ENCODE data around the gene PVRIG.
"Not testable (repeated sequence)": the region's sequence is repeated elsewhere in the genome, so short reads cannot be mapped to it uniquely, and the experiment has no call there.

The PVRIG gene

DNA sequence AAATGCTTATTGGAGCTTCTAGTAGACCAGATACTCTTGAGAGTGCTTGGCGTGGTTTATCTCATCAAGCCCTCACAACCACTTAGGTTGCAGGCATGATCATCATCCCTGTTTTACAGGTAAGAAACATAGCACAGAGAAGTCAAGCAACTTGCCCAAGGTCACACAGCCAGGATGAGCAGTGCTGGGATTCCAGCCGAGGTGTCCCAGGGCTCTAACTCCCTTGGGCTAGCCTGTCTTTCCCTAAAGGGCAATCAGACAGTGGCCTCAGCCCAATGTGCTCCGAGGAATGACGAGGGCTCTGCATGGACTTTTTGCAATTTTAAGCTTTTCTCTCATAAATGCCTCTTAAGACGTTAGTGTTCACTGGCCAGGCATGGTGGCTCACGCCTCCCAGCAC lies 47.9 kb downstream of the PVRIG start:
- Histone ChIP-seq H3K4me1 (ENCODE audit: insufficient read depth, low read length, poor library complexity, severe bottlenecking) (peaks cover 10% of the 10 kb centered on the region), H3K79me2 (ENCODE audit: insufficient read depth, low read length) (peaks cover 32% of the 10 kb centered on the region; the same call in 1 of the 2 replicates)
- TF ChIP-seq, protein P1, sequence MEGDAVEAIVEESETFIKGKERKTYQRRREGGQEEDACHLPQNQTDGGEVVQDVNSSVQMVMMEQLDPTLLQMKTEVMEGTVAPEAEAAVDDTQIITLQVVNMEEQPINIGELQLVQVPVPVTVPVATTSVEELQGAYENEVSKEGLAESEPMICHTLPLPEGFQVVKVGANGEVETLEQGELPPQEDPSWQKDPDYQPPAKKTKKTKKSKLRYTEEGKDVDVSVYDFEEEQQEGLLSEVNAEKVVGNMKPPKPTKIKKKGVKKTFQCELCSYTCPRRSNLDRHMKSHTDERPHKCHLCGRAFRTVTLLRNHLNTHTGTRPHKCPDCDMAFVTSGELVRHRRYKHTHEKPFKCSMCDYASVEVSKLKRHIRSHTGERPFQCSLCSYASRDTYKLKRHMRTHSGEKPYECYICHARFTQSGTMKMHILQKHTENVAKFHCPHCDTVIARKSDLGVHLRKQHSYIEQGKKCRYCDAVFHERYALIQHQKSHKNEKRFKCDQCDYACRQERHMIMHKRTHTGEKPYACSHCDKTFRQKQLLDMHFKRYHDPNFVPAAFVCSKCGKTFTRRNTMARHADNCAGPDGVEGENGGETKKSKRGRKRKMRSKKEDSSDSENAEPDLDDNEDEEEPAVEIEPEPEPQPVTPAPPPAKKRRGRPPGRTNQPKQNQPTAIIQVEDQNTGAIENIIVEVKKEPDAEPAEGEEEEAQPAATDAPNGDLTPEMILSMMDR (conservative IDR thresholded peaks at IDR 0.05; ENCODE audit: low read length): no peak
- no peak for TF ChIP-seq EZH2phosphoT487 (IDR thresholded peaks at IDR 0.05; ENCODE audit: borderline replicate concordance)

DNA sequence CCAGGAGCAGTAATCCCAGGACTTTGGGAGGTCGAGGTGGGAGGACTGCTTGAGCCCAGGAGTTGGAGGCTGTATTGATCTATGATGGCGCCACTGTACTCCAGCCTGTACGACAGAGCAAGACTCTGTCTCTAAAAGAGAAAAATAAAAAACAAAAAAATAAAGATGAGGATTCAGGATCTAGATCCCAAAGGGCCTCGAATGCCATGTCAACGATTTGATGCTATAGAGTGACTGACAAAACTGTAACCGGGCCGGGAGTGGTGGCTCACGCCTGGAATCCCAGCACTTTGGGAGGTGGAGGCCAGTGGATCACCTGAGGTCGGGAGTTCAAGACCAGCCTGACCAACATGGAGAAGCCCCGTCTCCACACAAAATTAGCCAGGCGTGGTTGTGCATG lies 49.1 kb downstream of the PVRIG start:
- H3K36me3 ChIP-seq (ENCODE audit: insufficient read depth, low read length); H3K4me3 ChIP-seq (ENCODE audit: low read length, poor library complexity, severe bottlenecking); H3K9ac ChIP-seq (ENCODE audit: low read depth, low read length, poor library complexity, severe bottlenecking); H3K9me3 ChIP-seq (ENCODE audit: insufficient read depth, low read depth, low read length); H3K9me2 ChIP-seq (replicated peaks; ENCODE audit: low read depth, low read length); H4K20me1 ChIP-seq (ENCODE audit: insufficient read depth, low read length, poor library complexity, severe bottlenecking); H3K27me3 ChIP-seq (ENCODE audit: insufficient read depth, low read length, poor library complexity, severe bottlenecking); H3K4me2 ChIP-seq (ENCODE audit: low read depth, low read length, poor library complexity, severe bottlenecking); H3F3A ChIP-seq (ENCODE audit: low read depth); H2AFZ ChIP-seq (ENCODE audit: low read length): not testable (repeated sequence)
- Histone ChIP-seq H3K79me2 (ENCODE audit: insufficient read depth, low read length) (peaks cover 32% of the 10 kb centered on the region; the same call in 1 of the 2 replicates), H3K4me1 (ENCODE audit: insufficient read depth, low read length, poor library complexity, severe bottlenecking) (peaks cover 10% of the 10 kb centered on the region)

More for the DNA sequence above, 47.9 kb downstream of the PVRIG start:
- H3K4me3 ChIP-seq (ENCODE audit: low read length, poor library complexity, severe bottlenecking): no peak overlapping the region
- no peaks in the 10 kb centered on the region for H3K27me3 ChIP-seq (ENCODE audit: insufficient read depth, low read length, poor library complexity, severe bottlenecking)
- no peak overlapping the region for H3K4me2 ChIP-seq (ENCODE audit: low read depth, low read length, poor library complexity, severe bottlenecking)
- no peaks in the 10 kb centered on the region for H3K9me2 ChIP-seq (replicated peaks; ENCODE audit: low read depth, low read length)
- H3F3A ChIP-seq (ENCODE audit: low read depth): no peaks in the 10 kb centered on the region
- no peak overlapping the region for H3K9ac ChIP-seq (ENCODE audit: low read depth, low read length, poor library complexity, severe bottlenecking)
- no peaks in the 10 kb centered on the region for H3K9me3 ChIP-seq (ENCODE audit: insufficient read depth, low read depth, low read length)
- no peak overlapping the region for H2AFZ ChIP-seq (ENCODE audit: low read length)
- H4K20me1 ChIP-seq (ENCODE audit: insufficient read depth, low read length, poor library complexity, severe bottlenecking): no peaks in the 10 kb centered on the region
- no peaks in the 10 kb centered on the region for H3K36me3 ChIP-seq (ENCODE audit: insufficient read depth, low read length)

DNA sequence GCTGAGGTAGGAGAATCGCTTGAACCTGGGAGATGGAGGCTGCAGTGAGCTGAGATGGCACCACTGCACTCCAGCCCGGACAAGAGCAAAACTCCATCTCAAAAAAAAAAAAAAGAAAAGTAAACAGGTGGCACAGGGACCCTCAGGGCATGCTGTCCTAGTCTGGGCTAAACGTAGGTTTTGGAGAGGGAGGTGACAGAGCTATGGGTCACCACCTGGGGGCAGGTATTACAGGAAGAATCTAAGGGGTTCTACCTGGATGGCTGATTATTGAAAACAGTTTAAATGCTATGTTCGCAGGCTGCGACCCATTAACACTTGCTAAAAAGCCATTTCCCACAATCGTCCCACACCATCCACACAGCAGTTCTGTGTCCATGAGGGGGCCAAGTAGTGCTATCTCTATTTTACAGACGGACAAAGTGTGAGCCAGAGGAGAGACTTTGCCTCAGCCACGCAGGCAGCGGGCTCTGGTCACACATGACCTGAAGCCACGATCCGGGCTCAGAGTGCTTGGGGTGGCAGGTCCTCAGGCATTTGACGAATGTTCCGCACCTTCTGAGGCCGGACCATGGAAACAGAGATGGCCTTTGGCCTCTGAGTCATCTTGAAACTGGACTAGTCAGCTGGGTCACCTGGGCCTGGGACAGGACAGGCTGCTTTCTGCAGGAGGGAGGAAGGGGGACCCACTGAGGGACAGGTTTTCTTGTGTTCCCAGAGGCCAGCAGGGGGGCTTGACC lies 49.7 kb downstream of the PVRIG start:
- H3K27me3 ChIP-seq (ENCODE audit: insufficient read depth, low read length, poor library complexity, severe bottlenecking); H3K36me3 ChIP-seq (ENCODE audit: insufficient read depth, low read length); H2AFZ ChIP-seq (ENCODE audit: low read length); H3K9me3 ChIP-seq (ENCODE audit: insufficient read depth, low read depth, low read length); H3K9ac ChIP-seq (ENCODE audit: low read depth, low read length, poor library complexity, severe bottlenecking); H3F3A ChIP-seq (ENCODE audit: low read depth); H3K9me2 ChIP-seq (replicated peaks; ENCODE audit: low read depth, low read length); H4K20me1 ChIP-seq (ENCODE audit: insufficient read depth, low read length, poor library complexity, severe bottlenecking): not testable (repeated sequence)
- Histone ChIP-seq H3K4me1 (ENCODE audit: insufficient read depth, low read length, poor library complexity, severe bottlenecking) (peaks cover 10% of the 10 kb centered on the region), H3K4me3 (ENCODE audit: low read length, poor library complexity, severe bottlenecking) (peak overlapping the region; percentile 13), H3K4me2 (ENCODE audit: low read depth, low read length, poor library complexity, severe bottlenecking) (peak overlapping the region; percentile 79), H3K79me2 (ENCODE audit: insufficient read depth, low read length) (peaks cover 32% of the 10 kb centered on the region; the same call in 1 of the 2 replicates)

DNA sequence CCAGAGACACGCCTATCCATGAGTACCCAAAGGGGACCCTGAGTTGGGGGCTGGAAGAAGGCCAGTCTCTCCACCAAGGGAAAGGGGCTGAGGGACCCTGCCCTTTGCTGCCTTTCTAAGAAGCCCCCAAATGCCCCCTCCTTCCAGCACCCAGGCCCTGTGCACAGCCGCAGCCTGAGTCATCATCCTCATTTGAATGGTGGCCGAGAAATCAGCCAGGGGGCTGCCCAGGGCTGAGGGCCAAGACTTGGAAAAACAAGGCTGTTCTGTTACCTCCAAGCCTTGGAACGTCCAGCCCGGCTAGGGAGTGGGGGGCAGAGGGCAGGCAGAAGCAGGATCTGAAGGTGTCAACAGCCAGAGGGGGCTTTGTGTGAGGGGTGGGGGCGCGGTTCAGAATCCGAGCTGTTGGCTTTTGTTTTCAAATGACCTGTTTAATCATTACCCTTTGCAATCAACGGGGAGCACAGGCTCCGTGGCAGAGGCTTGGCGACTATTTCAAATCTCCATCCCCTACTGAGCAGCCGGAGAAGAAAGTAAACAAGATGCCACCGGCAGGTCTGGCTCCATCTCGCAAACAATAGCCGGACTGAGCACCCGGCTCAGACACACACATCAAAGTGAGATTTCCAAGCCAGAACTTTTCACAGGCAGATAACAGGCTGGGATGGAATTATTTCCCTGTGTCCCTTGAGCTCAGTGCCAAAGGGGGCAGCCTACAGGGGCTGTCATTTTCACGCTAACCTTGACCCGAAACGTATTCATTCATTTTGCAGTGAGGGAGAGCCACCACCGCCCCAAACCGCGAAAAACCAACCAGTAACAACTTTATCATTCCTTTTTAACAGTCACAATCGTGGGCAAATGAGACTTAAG lies 50.5 kb downstream of the PVRIG start:
- H4K20me1 ChIP-seq (ENCODE audit: insufficient read depth, low read length, poor library complexity, severe bottlenecking); H3K27me3 ChIP-seq (ENCODE audit: insufficient read depth, low read length, poor library complexity, severe bottlenecking); H3F3A ChIP-seq (ENCODE audit: low read depth); H3K9me3 ChIP-seq (ENCODE audit: insufficient read depth, low read depth, low read length); H3K36me3 ChIP-seq (ENCODE audit: insufficient read depth, low read length); H2AFZ ChIP-seq (ENCODE audit: low read length); H3K9me2 ChIP-seq (replicated peaks; ENCODE audit: low read depth, low read length): not testable (repeated sequence)
- Histone ChIP-seq H3K79me2 (ENCODE audit: insufficient read depth, low read length) (peaks cover 32% of the 10 kb centered on the region; the same call in 1 of the 2 replicates), H3K4me1 (ENCODE audit: insufficient read depth, low read length, poor library complexity, severe bottlenecking) (peaks cover 10% of the 10 kb centered on the region), H3K4me3 (ENCODE audit: low read length, poor library complexity, severe bottlenecking) (peak overlapping the region; percentile 77), H3K9ac (ENCODE audit: low read depth, low read length, poor library complexity, severe bottlenecking) (peak overlapping the region; percentile 67), H3K4me2 (ENCODE audit: low read depth, low read length, poor library complexity, severe bottlenecking) (peak overlapping the region; percentile 79)

All from Loucy (cell line).